ENCODE measurements around the gene AAMP. TPM values are rescaled to one million over a fixed set of nuclear protein-coding genes. Genes with fewer than 3 reads are reported as not detected.

AAMP gene
- total and polyA plus RNA-seq, 2 donors (not counting 3 experiments of a cell fraction or from before 2014, with no cell fraction given): 69.3 to 84.4 TPM

GRCh38 chr2:218264773-218265561 lies 5.0 kb downstream of the AAMP start:
- dilution Hi-C loops (cut with MboI; ENCODE audit: extremely low pct_ligation_motif_present, low sequenced_read_pairs): no loop called here
- CTCF ChIA-PET: interaction anchor here (1.6 kb wide), 1 partner anchor 8 kb away, joined by 7 read pairs; no protein-coding TSS in a partner anchor
- no peak overlapping the region for H2AFZ ChIP-seq (ENCODE audit: low read depth, low read length)
- no peak for FAIRE-seq
- no peak overlapping the region for H3K4me3 ChIP-seq (replicated peaks in 1 of 3; ENCODE audit: insufficient read depth in 1 of 3, low read depth in 1 of 3, low read length in 3 of 3)
- peaks cover 0 to 37% of the 10 kb centered on the region in 2 experiments for H3K36me3 ChIP-seq (ENCODE audit: control insufficient read depth in 2 of 2, extremely low read depth in 1 of 2, insufficient read depth in 2 of 2, low read length in 2 of 2)
- no peak for TF ChIP-seq CTCF (IDR thresholded peaks at IDR 0.05; ENCODE audit: extremely low read depth in 1 of 2, insufficient read depth in 1 of 2, low read depth in 1 of 2, low read length in 2 of 2)
- no peak for TF ChIP-seq FOS (IDR thresholded peaks at IDR 0.05; ENCODE audit: borderline replicate concordance, insufficient read depth, low read length)
- TF ChIP-seq, protein P1, sequence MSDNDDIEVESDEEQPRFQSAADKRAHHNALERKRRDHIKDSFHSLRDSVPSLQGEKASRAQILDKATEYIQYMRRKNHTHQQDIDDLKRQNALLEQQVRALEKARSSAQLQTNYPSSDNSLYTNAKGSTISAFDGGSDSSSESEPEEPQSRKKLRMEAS (IDR thresholded peaks at IDR 0.05; ENCODE audit: insufficient read depth, insufficient read length): no peak
- no peak for TF ChIP-seq POLR2A (IDR thresholded peaks at IDR 0.05; ENCODE audit: low read depth, low read length)
- POLR2A ChIA-PET: no interaction called here
- no peak for DNase-seq (ENCODE audit: low read depth, low spot score)
- no peaks in the 10 kb centered on the region for H3K9me1 ChIP-seq (replicated peaks; ENCODE audit: control insufficient read depth, extremely low read depth, insufficient read depth, low read length)
- no peak overlapping the region for H3K9ac ChIP-seq (replicated peaks; ENCODE audit: extremely low read depth, insufficient read depth, low read length)
- H3K4me1 ChIP-seq (ENCODE audit: control insufficient read depth, extremely low read depth, insufficient read depth, low read length): peaks cover 5% of the 10 kb centered on the region
- BruUV-seq (replicated peaks): no TSS peak
- H3K9me3 ChIP-seq (replicated peaks; ENCODE audit: control insufficient read depth, insufficient read depth, low read length): no peaks in the 10 kb centered on the region
- H4K20me1 ChIP-seq (replicated peaks; ENCODE audit: control insufficient read depth, extremely low read depth, insufficient read depth, low read length): no peaks in the 10 kb centered on the region
- peaks cover 7% of the 10 kb centered on the region for H3K79me2 ChIP-seq (ENCODE audit: control insufficient read depth, insufficient read depth, low read length)
- no peaks in the 10 kb centered on the region for H3K27me3 ChIP-seq (ENCODE audit: control insufficient read depth in 2 of 2, insufficient read depth in 2 of 2, low read length in 2 of 2)
- intact Hi-C loops (cut with micrococcal nuclease): no loop called here
- H3K4me2 ChIP-seq (ENCODE audit: insufficient read depth, low read length): no peak overlapping the region
- H3K27ac ChIP-seq (ENCODE audit: insufficient read depth, low read depth, low read length): no peak overlapping the region

Measured in endothelial cell of umbilical vein (primary cell).